ENCODE data around the gene ATP5PD.

DNA sequence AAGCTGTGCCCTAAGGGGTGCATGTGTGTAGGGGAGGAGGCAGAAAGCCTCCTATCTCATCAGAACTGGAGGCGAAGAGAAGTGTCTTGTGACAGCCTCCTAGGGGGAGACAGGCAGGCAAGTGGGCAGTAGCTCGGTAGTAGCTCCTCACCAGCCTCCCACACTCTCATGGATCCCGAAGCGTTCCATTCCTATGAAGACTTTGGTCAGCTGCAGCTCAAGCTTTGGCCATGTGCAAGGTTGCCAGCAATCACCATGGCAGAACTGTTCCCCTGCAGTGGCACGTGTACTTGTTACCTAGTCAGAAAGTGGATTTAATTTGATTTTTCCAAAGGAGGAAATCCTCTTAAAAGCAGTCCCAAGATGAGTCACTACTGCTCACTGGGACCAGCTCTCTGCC is 27.6 kb downstream of the ATP5PD start:
- TF ChIP-seq, protein P1, sequence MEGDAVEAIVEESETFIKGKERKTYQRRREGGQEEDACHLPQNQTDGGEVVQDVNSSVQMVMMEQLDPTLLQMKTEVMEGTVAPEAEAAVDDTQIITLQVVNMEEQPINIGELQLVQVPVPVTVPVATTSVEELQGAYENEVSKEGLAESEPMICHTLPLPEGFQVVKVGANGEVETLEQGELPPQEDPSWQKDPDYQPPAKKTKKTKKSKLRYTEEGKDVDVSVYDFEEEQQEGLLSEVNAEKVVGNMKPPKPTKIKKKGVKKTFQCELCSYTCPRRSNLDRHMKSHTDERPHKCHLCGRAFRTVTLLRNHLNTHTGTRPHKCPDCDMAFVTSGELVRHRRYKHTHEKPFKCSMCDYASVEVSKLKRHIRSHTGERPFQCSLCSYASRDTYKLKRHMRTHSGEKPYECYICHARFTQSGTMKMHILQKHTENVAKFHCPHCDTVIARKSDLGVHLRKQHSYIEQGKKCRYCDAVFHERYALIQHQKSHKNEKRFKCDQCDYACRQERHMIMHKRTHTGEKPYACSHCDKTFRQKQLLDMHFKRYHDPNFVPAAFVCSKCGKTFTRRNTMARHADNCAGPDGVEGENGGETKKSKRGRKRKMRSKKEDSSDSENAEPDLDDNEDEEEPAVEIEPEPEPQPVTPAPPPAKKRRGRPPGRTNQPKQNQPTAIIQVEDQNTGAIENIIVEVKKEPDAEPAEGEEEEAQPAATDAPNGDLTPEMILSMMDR (IDR thresholded peaks at IDR 0.05), result no peak
- TF ChIP-seq POLR2A (IDR thresholded peaks at IDR 0.05), result no peak

All from ovary (tissue), 3 donors.